ENCODE results near the gene UNC79.

DNA sequence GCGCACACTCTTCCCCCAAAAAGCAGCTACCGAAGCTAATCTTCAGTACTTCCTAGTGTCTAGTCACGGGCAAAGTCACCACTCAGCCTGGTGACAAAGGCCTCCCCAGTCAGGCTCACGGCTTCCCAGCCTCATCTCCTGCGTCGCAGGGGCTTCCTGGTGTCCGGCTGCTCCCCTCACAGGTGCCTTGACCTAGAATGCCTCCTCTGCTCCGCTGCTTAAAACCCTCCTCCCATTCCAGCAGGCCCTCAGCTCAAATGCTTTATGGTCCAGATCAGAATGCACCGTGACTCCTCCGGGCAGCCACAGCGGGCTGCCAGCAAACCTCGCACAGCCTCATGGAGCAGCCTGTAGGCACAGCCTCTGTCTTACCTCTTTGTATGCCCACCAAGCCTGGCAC, 304.5 kb downstream of the UNC79 start:
- no peak for TF ChIP-seq POLR2AphosphoS5 (IDR thresholded peaks at IDR 0.05; ENCODE audit: low read depth, low read length)
- no peak for TF ChIP-seq TAF1 (IDR thresholded peaks at IDR 0.05; ENCODE audit: borderline replicate concordance, insufficient read depth, low read length)
- TF ChIP-seq SIN3A (IDR thresholded peaks at IDR 0.05; ENCODE audit: borderline replicate concordance, insufficient read depth, low read length): no peak
- TF ChIP-seq FOXP2 (optimal IDR thresholded peaks at IDR 0.05; ENCODE audit: borderline replicate concordance, extremely low read depth, extremely low read length, insufficient read depth): no peak
- TF ChIP-seq, protein P1, sequence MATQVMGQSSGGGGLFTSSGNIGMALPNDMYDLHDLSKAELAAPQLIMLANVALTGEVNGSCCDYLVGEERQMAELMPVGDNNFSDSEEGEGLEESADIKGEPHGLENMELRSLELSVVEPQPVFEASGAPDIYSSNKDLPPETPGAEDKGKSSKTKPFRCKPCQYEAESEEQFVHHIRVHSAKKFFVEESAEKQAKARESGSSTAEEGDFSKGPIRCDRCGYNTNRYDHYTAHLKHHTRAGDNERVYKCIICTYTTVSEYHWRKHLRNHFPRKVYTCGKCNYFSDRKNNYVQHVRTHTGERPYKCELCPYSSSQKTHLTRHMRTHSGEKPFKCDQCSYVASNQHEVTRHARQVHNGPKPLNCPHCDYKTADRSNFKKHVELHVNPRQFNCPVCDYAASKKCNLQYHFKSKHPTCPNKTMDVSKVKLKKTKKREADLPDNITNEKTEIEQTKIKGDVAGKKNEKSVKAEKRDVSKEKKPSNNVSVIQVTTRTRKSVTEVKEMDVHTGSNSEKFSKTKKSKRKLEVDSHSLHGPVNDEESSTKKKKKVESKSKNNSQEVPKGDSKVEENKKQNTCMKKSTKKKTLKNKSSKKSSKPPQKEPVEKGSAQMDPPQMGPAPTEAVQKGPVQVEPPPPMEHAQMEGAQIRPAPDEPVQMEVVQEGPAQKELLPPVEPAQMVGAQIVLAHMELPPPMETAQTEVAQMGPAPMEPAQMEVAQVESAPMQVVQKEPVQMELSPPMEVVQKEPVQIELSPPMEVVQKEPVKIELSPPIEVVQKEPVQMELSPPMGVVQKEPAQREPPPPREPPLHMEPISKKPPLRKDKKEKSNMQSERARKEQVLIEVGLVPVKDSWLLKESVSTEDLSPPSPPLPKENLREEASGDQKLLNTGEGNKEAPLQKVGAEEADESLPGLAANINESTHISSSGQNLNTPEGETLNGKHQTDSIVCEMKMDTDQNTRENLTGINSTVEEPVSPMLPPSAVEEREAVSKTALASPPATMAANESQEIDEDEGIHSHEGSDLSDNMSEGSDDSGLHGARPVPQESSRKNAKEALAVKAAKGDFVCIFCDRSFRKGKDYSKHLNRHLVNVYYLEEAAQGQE (IDR thresholded peaks at IDR 0.05; ENCODE audit: insufficient read depth in 1 of 2, low read depth in 2 of 2, low read length in 2 of 2): no peak

Measured in PFSK-1 (cell line).